22Rv1 (cell line): Measurements from ENCODE around the gene MIOS.

Source experiments
- H3K27ac ChIP-seq: fragments of 450-650 bp; 2 replicates; pipeline ENCODE4 v1.5.1; 2017
- CTCF ChIP-seq: fragments of 450-650 bp; IDR thresholded peaks from 2 replicates; pipeline ENCODE4 v1.5.1; 2017; ENCODE audit warnings: mild to moderate bottlenecking
- ZFX ChIP-seq: fragments of 450-650 bp; IDR thresholded peaks from 2 replicates; pipeline ENCODE4 v1.6.1; 2017; ENCODE audit warnings: antibody characterized with exemption, borderline replicate concordance

MIOS gene

GRCh38 chr7:7566651-7567611, at the start of gene MIOS:
TSS of gene MIOS (plus strand) at chr7:7566884. CDS start at chr7:7572476, 5,592 bp downstream.
- TF ChIP-seq CTCF: no peak
- no peak for TF ChIP-seq ZFX
- peak within 1 kb of the TSS; percentile 98 for H3K27ac ChIP-seq

- H3K27ac ChIP-seq: no peak overlapping the region
- TF ChIP-seq CTCF: no peak
- no peak for TF ChIP-seq ZFX
Measured at GRCh38 chr7:7517754-7518153, 48.9 kb upstream of the MIOS start.

GRCh38 chr7:7519056-7519455, 47.6 kb upstream of the MIOS start:
- H3K27ac ChIP-seq: no peak overlapping the region
- TF ChIP-seq ZFX: no peak
- no peak for TF ChIP-seq CTCF

GRCh38 chr7:7519528-7519927, 47.2 kb upstream of the MIOS start:
- TF ChIP-seq CTCF (no peak), ZFX (no peak)
- H3K27ac ChIP-seq: no peak overlapping the region

GRCh38 chr7:7521259-7521658, 45.4 kb upstream of the MIOS start:
- H3K27ac ChIP-seq: no peak overlapping the region
- no peak for TF ChIP-seq CTCF
- no peak for TF ChIP-seq ZFX

- H3K27ac ChIP-seq: no peak overlapping the region
- no peak for TF ChIP-seq CTCF
- TF ChIP-seq ZFX: no peak
Measured at GRCh38 chr7:7522421-7522820, 44.3 kb upstream of the MIOS start.

GRCh38 chr7:7524121-7524520, 42.6 kb upstream of the MIOS start:
- TF ChIP-seq ZFX (no peak), CTCF (no peak)
- H3K27ac ChIP-seq: no peak overlapping the region
